ENCODE data around the gene P3R3URF.
A peak's percentile ranks its signal among the peaks of the same experiment; 100 is the strongest.

P3R3URF gene

GRCh38 chr1:46193984-46194570 is 17.8 kb upstream of the P3R3URF start:
- no peak for DNase-seq (ENCODE audit: low read depth in 2 of 2)

GRCh38 chr1:46193285-46193684 is 17.0 kb upstream of the P3R3URF start:
- no peak for DNase-seq (ENCODE audit: low read depth in 2 of 2)

GRCh38 chr1:46192171-46192570 is 15.9 kb upstream of the P3R3URF start:
- DNase-seq (ENCODE audit: low read depth in 2 of 2), result no peak

- no peak for DNase-seq (ENCODE audit: low read depth in 2 of 2)
These were observed 14.9 kb upstream of the P3R3URF start for GRCh38 chr1:46191033-46191701.

- DNase-seq (ENCODE audit: low read depth in 2 of 2), result no peak
These were observed 14.3 kb upstream of the P3R3URF start for GRCh38 chr1:46190539-46190938.

- no peak for DNase-seq (ENCODE audit: low read depth in 2 of 2)
These were observed 12.2 kb upstream of the P3R3URF start for GRCh38 chr1:46188295-46189030.

- DNase-seq (ENCODE audit: low read depth in 2 of 2), result no peak
These were observed 11.0 kb upstream of the P3R3URF start for GRCh38 chr1:46187106-46187869.

- no peak for DNase-seq (ENCODE audit: low read depth in 2 of 2)
These were observed 9.8 kb upstream of the P3R3URF start for GRCh38 chr1:46186076-46186475.

- DNase-seq (ENCODE audit: low read depth in 2 of 2), result no peak
These were observed 8.8 kb upstream of the P3R3URF start for GRCh38 chr1:46184920-46185658.

- DNase-seq (ENCODE audit: low read depth in 2 of 2), result no peak
These were observed 7.8 kb upstream of the P3R3URF start for GRCh38 chr1:46183926-46184557.

GRCh38 chr1:46183079-46183847 is 7.0 kb upstream of the P3R3URF start:
- peak; percentile 59 to 62 for DNase-seq (ENCODE audit: low read depth in 2 of 2)

- DNase-seq (ENCODE audit: low read depth in 2 of 2), result peak; percentile 46 to 55
These were observed 5.3 kb upstream of the P3R3URF start for GRCh38 chr1:46181343-46182260.

- DNase-seq (ENCODE audit: low read depth in 2 of 2), result no peak
These were observed 3.9 kb upstream of the P3R3URF start for GRCh38 chr1:46180082-46180616.

GRCh38 chr1:46179138-46180081 is 3.1 kb upstream of the P3R3URF start:
- peak; percentile 65 to 73 for DNase-seq (ENCODE audit: low read depth in 2 of 2)

- no peak for DNase-seq (ENCODE audit: low read depth in 2 of 2)
These were observed 1.0 kb downstream of the P3R3URF start for GRCh38 chr1:46175243-46175642.

- no peak for DNase-seq (ENCODE audit: low read depth in 2 of 2)
These were observed 1.6 kb downstream of the P3R3URF start, which contains the start of gene TSPAN1 for GRCh38 chr1:46174448-46175231. Gene TSPAN1, plus strand, starts transcription at chr1:46175087. Its CDS starts 6,021 bp downstream, at chr1:46181108.

- DNase-seq (ENCODE audit: low read depth in 2 of 2), result no peak
These were observed 2.9 kb downstream of the P3R3URF start for GRCh38 chr1:46173361-46173856.

Data from fibroblast of skin of left quadriceps (primary cell).